ENCODE data around the gene RABEPK.
A peak's percentile ranks its signal among the peaks of the same experiment; 100 is the strongest.
"Not testable (repeated sequence)": the region's sequence is repeated elsewhere in the genome, so short reads cannot be mapped to it uniquely, and the experiment has no call there.

The RABEPK gene

GRCh38 chr9:125195591-125195990 is 4.8 kb upstream of the RABEPK start:
- DNase-seq (ENCODE audit: low read depth) = not testable (repeated sequence)

GRCh38 chr9:125202846-125203618 is 2.7 kb downstream of the RABEPK start:
- DNase-seq (ENCODE audit: low read depth) = no peak

GRCh38 chr9:125204477-125204876 is 4.1 kb downstream of the RABEPK start:
- no peak for DNase-seq (ENCODE audit: low read depth)

GRCh38 chr9:125214186-125214585 is 13.8 kb downstream of the RABEPK start:
- no peak for DNase-seq (ENCODE audit: low read depth)

- no peak for DNase-seq (ENCODE audit: low read depth)
Measured at GRCh38 chr9:125218621-125219020, 18.3 kb downstream of the RABEPK start.

GRCh38 chr9:125224858-125225257 is 24.5 kb downstream of the RABEPK start:
- DNase-seq (ENCODE audit: low read depth) = not testable (repeated sequence)

GRCh38 chr9:125227761-125228160 is 27.4 kb downstream of the RABEPK start:
- DNase-seq (ENCODE audit: low read depth) = no peak

GRCh38 chr9:125233678-125234077 is 33.3 kb downstream of the RABEPK start:
- DNase-seq (ENCODE audit: low read depth) = peak; percentile 98

GRCh38 chr9:125234099-125234498 is 33.8 kb downstream of the RABEPK start:
- not testable (repeated sequence) for DNase-seq (ENCODE audit: low read depth)

GRCh38 chr9:125235804-125236519 is 35.6 kb downstream of the RABEPK start:
- DNase-seq (ENCODE audit: low read depth) = no peak

- DNase-seq (ENCODE audit: low read depth) = not testable (repeated sequence)
Measured at GRCh38 chr9:125236520-125237159, 36.3 kb downstream of the RABEPK start.

GRCh38 chr9:125238127-125238914 is 38.0 kb downstream of the RABEPK start:
- no peak for DNase-seq (ENCODE audit: low read depth)

GRCh38 chr9:125238915-125239446 is 38.6 kb downstream of the RABEPK start:
- DNase-seq (ENCODE audit: low read depth) = no peak

GRCh38 chr9:125239631-125240597 is 39.6 kb downstream of the RABEPK start:
- no peak for DNase-seq (ENCODE audit: low read depth)

GRCh38 chr9:125240649-125240999 is 40.3 kb downstream of the RABEPK start:
- no peak for DNase-seq (ENCODE audit: low read depth)

GRCh38 chr9:125241000-125241862 is 40.9 kb downstream of the RABEPK start, which contains the start of gene HSPA5:
Gene HSPA5 (minus strand): TSS chr9:125241343. CDS start chr9:125241126, 217 bp downstream.
- DNase-seq (ENCODE audit: low read depth) = peak; percentile 98

- no peak for DNase-seq (ENCODE audit: low read depth)
Measured at GRCh38 chr9:125241863-125242739, 41.8 kb downstream of the RABEPK start.

GRCh38 chr9:125243792-125244260 is 43.5 kb downstream of the RABEPK start:
- DNase-seq (ENCODE audit: low read depth) = no peak
